GM21717 (cell line): ENCODE data around the gene IQSEC1.
A peak's percentile ranks its signal among the peaks of the same experiment; 100 is the strongest.

ENCODE experiments used
- ATAC-seq: cut with Tn5 transposase; IDR thresholded peaks from one replicate; pipeline ENCODE4 v1.9.1; 2021; ENCODE audit warnings: mild to moderate bottlenecking, moderate library complexity; ENCODE audit not compliant: unreplicated experiment

Gene IQSEC1

GRCh38 chr3:13107661-13108060, 34.4 kb upstream of the IQSEC1 start:
- ATAC-seq: no peak

GRCh38 chr3:13106308-13107001, 33.2 kb upstream of the IQSEC1 start:
- ATAC-seq: no peak

- ATAC-seq: no peak
Observed at GRCh38 chr3:13105896-13106250, 32.6 kb upstream of the IQSEC1 start.

GRCh38 chr3:13105181-13105895, 32.1 kb upstream of the IQSEC1 start:
- ATAC-seq: no peak

GRCh38 chr3:13104511-13104910, 31.3 kb upstream of the IQSEC1 start:
- no peak for ATAC-seq

GRCh38 chr3:13103416-13104058, 30.3 kb upstream of the IQSEC1 start:
- ATAC-seq: no peak

- ATAC-seq: no peak
Observed at GRCh38 chr3:13102386-13103345, 29.4 kb upstream of the IQSEC1 start.

GRCh38 chr3:13099707-13100106, 26.5 kb upstream of the IQSEC1 start:
- ATAC-seq: no peak

- no peak for ATAC-seq
Observed at GRCh38 chr3:13098192-13098988, 25.2 kb upstream of the IQSEC1 start.

GRCh38 chr3:13096356-13096755, 23.1 kb upstream of the IQSEC1 start:
- ATAC-seq: no peak

- no peak for ATAC-seq
Observed at GRCh38 chr3:13095408-13095937, 22.2 kb upstream of the IQSEC1 start.

GRCh38 chr3:13093687-13094086, 20.5 kb upstream of the IQSEC1 start:
- ATAC-seq: no peak

GRCh38 chr3:13092621-13093617, 19.7 kb upstream of the IQSEC1 start:
- no peak for ATAC-seq

GRCh38 chr3:13091898-13092611, 18.8 kb upstream of the IQSEC1 start:
- peak; percentile 61 for ATAC-seq

GRCh38 chr3:13088028-13089006, 15.1 kb upstream of the IQSEC1 start:
- no peak for ATAC-seq

GRCh38 chr3:13087320-13087990, 14.2 kb upstream of the IQSEC1 start:
- ATAC-seq: no peak
